ENCODE results near the gene DOK7.
A peak's percentile ranks its signal among the peaks of the same experiment; 100 is the strongest.

- TF ChIP-seq CTCF (IDR thresholded peaks at IDR 0.05) (peak; percentile 67 to 92 (median 91)), POLR2A (IDR thresholded peaks at IDR 0.05) (no peak), POLR2AphosphoS5 (IDR thresholded peaks at IDR 0.05) (no peak)
Measured at GRCh38 chr4:3480528-3481112, 17.5 kb downstream of the DOK7 start.

Data from breast epithelium (tissue), 3 donors.